Nucleus accumbens (tissue), 56 donors: ENCODE results near the gene IQCF5.
"Not testable (repeated sequence)": the region's sequence is repeated elsewhere in the genome, so short reads cannot be mapped to it uniquely, and the experiment has no call there.

Experiments used
- DNase-seq, 56 donors: peaks; one replicate each; lab custom pipeline; 2025; lab: John Stamatoyannopoulos, UW

IQCF5 gene

DNA sequence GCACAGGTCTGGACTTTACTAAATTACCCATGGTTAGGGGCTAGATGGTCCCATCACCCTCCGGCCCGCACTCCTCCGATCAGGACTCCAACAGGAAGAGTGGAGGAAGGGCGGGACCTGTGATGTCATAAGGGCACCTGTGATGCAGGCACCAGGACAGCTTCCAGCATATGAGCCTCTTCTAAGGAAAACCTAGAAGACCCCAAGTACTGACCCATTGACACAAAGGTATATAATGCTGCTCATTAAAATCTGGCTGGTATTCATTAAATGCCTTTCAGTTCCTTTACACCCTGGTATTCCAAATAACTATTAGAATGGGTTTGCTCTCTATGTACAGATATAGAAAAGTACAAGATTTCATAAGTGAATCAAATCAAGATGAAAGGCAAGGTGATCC, at the start of gene IQCF5:
Gene IQCF5, minus strand, starts transcription at position 101 of the 400 bp plus-strand sequence. Its CDS starts 70 bp downstream, at position 31.
- DNase-seq: no peak

DNA sequence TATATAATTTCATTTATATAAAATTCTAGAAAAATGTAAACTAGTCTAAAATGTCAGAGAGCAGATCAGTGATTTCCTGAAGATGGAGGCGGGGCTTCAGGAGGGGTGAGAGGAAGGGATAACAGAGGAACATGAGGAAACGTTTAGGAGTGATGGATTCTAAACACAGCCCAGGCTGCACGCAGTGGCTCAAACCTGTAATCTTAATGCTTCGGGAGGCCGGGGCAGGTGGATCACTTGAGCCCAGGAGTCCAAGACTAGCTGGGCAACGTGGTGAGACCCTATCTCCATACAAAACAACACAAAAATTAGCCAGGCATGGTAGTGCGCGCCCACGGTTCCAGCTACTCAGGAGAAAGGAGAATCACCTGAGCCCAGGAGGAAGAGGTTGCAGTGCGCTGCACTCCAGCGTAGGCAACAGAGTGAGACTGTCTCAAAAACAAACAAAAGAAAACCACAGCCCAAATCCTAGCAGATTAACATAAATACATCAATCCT, 45.7 kb upstream of the IQCF5 start:
- DNase-seq: no peak

DNA sequence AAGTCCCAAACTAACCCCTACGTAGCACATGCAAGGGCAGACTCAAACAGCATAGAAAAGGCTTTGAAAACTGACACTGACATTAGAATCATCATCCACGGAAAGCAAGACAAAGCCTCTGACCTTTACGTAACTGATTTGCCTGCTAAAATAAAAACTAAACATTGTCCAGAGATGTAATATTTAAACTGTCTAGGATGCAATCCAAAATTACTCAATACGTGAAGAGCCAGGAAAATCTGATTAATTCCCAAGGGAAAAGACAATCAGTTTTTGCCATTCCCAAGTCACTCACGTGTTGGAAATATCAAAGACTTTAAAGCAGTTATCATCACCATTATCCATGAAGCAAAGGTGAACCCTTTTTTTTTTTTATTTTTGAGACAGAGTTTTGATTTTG, 41.0 kb upstream of the IQCF5 start:
- no peak for DNase-seq

DNA sequence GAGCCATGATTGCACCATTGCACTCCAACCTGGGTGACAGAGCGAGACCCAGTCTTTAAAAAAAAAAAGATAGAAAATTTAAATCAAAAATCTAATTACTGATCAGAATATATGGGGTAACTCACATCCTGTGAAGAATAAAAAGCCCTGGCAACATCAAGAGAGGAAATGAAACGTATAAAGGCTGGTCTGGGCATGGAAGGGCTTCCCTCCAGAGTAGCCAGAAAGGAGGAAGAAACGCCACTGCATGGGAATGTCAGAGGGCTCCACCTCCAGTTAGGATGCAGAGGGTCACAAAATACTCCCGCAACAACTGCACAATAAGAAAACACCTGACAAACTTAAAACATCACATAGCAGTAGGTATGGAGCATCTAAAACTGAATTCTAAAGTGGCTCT, 32.6 kb upstream of the IQCF5 start:
- no peak for DNase-seq

DNA sequence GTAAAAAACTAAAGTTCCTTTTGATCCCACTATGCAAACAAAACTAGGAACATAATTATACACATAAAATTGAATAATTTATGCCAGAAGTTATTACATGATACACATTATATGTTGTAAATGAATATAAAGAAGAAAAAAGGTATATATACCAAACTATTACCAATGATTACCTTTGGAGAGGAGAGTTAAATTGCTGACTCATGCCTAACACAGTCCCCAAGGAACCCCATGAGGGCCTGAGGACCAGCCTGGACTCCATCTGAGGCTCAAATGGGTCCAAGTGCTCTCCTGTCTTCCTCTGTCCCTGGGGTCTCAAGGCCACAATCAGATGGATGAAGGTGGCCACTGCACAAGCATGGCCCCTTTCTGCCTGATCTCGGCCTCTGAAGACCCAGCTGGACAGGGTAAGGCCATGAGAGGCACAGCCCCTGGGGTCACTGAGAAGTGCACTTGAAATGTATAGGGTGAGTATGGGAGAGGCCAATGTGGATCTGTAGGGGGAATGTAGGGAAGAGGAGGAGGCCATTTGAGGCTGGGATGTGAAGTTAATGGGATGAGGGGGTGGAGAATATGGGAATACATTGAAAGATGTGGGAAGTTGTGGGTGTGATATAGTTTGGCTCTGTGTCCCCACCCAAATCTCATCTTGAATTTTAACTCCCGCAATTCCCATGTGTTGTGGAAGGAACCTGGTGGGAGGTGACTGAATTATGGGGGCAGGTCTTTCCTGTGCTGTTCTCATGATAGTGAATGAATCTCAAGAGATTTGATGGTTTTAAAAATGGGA, 28.8 kb upstream of the IQCF5 start:
- DNase-seq: no peak

DNA sequence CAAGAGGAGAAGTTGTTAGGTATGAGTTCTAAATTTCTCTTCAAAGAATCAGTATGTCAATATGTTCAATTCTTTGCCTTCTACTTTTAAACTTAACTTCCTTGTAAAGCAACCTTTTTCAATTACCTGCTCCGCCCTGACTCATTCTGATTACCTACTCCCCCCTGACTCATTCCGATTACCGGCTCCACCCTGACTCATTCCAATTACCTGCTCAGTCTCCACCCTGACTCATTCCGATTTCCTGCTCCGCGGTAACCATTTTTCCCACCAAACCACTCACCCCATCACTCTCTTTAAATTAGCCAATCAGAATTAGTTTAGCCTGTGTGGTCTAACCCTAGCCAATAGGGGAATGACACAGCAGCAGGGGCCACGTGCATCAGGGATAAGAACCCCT, 27.0 kb upstream of the IQCF5 start:
- peak in 12 of 56 donors; percentile 5 to 44 (median 26) for DNase-seq

DNA sequence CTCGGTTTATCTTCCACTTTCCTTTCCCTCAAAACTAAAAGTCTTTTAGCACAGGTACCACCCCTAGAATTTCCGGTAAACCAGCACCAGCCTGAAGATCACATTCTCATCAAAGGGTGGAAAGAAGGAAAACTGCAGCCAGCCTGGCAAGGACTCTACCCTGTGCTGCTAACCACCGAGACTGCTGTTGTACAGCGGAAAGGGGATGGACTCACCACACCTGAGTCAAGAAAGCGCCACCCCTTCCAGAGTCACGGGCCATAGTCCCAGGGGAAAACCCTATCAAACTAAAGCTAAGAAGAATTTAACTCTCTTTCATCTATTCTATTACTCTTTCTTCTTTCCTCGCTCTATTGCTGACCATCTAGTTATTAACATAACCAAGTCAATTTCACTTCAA, 24.6 kb upstream of the IQCF5 start:
- not testable (repeated sequence) for DNase-seq

DNA sequence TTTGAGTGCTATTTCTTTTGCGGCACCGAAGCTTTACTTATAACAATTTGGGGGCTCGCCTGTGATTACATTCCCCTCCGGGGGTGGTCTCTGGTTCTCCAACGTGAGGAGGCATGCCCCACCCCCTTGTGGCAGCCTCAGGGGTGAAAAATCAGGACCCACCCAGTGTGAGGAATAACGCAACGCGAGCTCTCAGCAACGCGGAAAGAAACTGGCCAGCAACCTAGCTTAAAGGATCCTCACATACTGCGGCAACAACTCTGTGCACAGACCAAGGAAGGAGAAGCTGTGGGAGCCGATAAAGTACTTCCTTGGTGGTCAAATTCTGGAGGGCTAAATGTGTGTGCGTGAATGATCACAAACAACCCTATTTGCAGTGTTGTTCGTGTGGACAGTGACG, 22.0 kb upstream of the IQCF5 start:
- DNase-seq: no peak

DNA sequence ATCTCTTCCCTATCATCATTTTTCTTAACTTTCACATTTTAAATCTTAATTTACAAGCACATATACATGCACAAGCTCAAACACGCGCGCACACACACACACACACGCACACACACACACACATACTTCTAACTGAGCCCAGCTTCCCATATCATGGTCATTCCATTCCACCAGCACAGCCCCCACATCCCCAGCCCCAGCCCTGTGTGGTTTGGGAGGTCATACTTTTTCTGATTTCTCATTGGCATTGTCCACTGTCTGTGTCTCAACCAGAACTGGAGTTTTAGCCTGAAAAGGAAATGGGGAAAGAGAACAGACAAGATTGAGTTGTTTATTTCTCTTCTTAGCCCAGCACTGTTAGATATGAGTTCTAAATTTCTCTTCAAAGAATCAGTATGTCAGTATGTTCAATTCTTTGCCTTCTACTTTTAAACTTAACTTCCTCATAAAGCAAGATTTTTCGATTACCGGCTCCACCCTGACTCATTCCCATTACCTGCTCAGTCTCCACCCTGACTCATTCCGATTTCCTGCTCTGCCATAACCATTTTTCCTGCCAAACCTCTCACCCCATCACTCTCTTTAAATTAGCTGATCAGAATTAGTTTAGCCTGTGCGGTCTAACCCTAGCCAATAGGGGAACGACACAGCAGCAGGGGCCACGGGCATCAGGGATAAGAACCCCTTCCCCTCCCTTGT, 21.4 kb upstream of the IQCF5 start:
- no peak for DNase-seq

DNA sequence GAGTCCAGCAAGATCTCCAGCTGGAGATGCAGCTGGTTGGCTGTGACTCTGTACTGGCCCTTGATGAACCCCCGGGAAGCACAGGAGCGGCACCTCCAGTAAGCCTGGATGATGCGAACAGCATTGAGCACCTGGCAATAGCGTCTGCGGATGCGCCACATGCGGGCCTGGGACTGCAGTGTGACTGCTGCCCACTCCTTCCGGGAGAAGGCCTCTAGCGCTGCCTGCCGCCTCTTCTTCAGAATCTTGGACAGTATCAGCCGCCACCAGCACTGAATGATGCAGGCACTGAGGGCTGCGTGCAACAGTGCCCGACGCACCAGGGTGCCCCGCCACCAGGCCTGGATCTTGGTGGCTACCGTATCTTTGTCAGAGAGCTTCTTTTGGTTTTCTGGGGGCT, 19.5 kb upstream of the IQCF5 start:
- DNase-seq: no peak

DNA sequence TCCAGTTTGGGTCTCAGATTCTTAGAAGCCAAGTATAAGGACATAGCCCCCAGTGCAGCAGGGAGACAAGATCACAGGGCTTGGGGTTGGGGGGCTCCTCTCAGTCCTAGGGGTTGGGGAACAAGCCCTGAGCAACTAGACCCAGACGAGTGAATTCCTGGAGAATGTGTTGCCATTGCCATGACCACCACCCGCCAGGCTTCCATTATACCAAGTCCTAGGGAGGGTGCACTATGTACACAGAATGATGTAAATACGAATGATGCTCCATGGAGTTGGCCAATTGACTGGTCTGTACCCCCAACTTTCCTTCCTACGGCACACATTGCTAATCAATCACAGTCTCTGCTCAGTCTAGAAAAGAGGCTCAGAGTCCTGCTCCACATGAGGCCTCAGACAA, 19.0 kb upstream of the IQCF5 start:
- DNase-seq: no peak

DNA sequence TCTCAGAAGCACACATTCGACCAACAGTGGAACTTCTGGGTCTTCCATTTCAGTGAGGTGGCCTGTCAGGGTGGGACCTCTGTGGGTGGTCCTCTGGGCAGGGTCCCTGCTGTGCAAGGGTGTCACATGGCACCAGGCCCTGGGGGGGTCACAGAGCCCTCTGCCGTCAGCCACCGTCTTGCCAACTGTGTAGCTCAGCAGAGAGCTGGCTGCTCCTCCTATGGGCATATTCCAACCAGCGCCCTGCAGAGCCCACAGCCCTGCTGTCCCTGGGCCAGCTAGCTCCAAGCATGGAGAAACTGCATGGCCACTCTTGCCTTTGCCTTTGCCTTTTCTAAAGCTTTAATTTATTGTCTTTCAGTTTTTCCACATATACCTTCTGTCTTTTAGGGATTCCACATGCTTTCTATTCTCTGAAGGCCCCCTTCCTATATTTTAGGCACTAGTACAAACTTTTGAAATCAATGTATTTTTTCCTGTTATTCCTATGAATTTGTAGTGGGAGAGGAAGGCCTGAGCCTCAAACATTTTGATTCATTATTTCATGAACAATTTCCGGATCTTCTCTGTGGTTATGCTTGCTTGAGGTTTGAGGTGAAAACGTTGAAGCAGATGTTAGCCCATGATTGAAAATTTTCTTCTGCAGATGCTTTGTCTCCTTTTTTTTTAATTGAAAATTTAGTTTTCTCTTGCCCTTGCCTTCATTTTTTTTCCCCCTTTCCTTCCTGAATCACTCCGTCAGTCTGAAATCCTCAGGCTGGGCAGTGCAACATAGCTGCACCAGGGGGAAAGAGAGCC, 16.0 kb upstream of the IQCF5 start:
- DNase-seq: no peak

DNA sequence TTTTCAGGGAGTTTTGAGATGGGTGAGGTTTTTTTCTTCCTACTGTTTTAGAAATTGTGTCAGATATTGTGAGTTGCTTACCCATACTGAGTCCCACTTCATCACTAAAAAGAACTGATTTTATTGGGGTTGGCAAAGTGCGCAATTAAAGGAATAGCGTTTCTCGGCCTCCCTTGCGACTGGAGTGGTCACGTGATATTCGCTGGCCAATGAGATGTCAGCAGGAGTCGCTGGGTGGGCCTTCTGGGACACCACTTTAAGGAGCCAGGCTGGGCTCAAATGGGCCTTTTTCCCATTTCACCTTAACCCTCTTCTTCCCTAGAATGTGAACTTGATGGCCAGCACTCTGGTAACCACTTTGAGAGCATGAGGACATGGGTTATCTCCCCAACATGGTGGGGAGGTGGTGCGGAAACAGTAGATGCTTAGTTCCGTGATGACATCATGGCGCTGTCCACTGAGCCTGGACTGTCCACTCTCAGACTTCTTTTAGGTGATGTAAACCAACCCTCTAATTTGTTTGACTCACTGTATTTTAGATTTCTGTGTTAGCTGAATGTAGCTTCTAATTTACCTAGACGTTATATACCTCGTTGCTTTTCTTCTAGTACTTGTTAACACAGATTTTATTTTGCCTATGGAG, 13.2 kb upstream of the IQCF5 start:
- no peak for DNase-seq

DNA sequence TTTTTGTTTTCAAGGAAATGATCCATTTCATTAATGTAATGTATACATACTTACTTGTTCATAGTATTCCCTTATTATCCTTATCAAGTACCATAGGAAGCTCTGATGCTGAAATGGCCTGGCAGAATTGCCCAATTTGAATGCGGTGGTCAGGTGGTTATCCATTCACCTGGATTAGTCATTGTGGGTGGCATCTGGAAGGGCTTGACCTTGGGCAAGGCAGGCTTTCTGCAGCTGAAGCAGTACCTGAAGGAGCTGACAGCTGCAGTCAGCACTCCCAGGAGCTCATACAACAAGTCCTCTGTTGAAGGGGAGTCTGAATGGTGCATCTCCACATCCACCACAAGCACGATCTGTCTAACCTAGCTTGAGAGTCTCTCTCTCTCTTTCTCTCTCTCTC, 12.2 kb upstream of the IQCF5 start:
- DNase-seq: no peak

DNA sequence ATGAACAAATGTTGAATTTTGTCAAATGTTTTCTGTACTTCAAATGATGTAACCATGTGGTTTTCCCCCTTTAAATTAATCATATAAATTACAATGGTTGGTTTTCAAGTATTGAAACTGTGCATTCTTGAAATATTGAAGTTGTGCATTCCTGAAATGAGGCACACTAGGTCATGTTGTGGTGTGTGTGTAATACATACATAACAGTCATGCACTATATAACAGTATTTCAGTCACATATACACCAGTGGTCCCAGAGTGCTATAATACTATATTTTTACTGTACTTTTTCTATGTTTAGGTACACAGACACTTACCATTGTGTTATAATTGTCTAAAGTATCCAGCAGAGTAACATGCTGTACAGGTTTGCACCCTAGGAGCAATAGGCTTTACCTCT, 11.0 kb upstream of the IQCF5 start:
- DNase-seq: no peak

DNA sequence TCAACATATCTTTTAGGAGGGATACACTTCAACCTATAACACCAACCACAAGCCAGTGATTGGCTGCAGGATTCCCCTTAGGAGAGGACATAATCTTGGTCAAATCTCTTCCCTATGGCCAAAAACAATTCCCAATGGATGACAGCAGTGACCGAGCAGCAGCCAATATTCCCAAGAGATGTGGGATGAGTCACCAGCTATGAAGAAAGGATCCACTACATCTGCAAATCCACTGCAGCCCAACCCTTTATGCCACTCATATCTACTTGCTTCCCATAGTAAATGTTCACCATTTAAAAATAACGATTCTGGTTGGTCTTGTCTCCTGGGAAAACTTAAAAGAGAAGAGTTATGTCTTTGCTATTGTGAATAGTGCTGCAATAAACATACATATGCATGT, 4.5 kb upstream of the IQCF5 start:
- DNase-seq: no peak

DNA sequence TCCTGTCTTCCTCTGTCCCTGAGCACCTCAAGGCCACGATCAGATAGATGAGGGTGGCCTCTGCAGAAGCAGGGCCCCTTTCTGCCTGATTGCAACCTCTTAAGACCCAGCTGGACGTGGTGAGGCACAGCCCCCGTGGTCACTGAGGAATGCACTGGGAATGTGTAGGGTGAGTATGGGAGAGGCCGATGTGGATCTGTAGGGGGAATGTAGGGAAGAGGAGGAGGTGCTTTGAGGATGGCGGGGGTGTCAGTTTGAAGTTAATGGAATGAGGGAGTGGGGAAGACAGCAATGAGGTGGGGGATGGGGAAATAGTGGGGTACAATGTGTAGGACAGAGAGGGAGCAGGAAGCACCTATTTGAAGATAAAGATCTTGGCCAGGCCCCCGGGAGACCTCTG, 785 bp upstream of the IQCF5 start:
- no peak for DNase-seq

DNA sequence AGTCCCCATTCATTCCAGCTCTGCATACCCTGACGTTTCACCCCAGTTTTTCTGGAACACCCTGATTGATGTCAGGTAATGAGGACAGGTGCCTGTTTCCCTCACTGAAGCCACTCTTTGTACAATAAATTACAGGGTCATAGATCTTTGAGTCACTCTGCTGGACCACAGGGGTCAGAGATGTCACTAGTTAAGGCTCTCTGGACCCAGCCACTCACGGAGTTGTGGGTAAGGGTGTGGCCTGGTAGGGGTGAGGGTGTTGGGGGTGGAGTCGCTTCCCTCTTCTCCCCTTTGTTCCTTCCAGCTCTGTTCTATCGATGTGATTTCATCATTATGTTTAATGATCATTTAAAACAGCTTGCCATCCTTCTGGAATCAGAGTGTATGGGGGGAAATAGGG, 512 bp downstream of the IQCF5 start:
- no peak for DNase-seq

DNA sequence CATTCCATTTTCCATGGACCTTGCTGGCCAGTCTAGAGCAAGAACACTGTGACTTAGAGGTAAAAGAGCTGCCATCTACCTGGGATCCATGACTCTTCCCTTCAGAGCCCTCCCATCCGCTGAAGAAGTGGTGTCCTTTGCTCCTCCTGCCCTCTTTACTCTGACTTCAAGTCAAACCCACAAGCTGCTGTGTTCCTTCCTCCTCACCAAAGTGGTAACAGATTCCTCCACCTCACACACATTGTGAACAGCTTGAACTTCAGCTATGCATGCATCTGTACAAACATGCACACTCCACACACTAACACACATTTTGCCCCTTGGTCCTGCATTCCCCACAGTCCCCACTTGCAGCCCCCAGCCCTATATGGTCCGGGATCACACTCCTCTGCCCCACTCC, 990 bp downstream of the IQCF5 start:
- no peak for DNase-seq

DNA sequence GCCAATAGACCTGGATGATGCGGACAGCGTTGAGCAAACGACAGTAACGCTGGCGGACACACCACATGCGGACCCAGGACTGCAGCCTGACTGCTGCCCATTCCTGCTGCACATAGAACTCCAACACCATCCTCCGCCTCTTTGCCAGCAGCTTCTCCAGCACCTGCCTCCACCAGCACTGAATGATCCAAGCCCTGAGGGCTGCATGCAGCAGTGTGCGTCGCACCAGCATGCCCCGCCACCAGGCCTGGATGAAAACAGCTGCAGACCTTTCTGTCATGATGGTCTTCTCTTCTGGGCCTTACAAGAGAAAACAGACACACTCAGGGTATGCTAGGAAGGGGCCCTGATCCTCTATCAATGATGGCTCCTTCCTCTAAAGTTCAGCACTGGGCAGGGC, 1.5 kb downstream of the IQCF5 start:
- no peak for DNase-seq

DNA sequence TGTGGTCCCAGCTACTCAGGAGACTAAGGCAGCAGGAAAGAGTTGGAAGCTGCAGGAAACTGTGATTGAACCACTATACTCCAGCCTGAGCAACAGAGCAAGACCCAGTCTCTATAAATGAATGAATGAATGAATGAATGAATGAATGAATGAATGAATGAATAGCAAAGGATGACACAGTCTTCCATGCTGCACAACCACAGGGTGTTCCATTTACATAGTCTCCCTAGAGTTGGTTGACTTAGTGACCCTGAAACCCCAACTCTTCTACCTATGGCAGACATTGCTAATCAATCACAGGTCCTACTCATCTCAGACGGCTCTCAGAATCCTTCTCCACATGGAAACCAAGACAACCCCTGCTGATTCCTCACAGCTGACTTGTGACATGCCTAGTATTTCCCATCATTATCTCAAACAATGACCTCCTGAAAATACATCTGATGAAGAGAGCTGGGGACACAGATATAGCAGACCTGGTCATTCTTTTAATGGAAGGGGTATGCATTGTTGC, 2.1 kb downstream of the IQCF5 start:
- DNase-seq: no peak
